ENCODE data around the gene GPR15.

Gene GPR15

GRCh38 chr3:98534734-98535133, 3.0 kb downstream of the GPR15 start:
- in situ Hi-C loops (cut with MboI; ENCODE audit: low pct_unique_long_range_greater_than_20kb, low sequenced_read_pairs, unreplicated experiment), result no loop called here
- no peak for DNase-seq (ENCODE audit: low spot score)
- no peak for TF ChIP-seq CTCF (IDR thresholded peaks at IDR 0.05; ENCODE audit: extremely low read depth, insufficient read depth, missing control alignments)

DNA sequence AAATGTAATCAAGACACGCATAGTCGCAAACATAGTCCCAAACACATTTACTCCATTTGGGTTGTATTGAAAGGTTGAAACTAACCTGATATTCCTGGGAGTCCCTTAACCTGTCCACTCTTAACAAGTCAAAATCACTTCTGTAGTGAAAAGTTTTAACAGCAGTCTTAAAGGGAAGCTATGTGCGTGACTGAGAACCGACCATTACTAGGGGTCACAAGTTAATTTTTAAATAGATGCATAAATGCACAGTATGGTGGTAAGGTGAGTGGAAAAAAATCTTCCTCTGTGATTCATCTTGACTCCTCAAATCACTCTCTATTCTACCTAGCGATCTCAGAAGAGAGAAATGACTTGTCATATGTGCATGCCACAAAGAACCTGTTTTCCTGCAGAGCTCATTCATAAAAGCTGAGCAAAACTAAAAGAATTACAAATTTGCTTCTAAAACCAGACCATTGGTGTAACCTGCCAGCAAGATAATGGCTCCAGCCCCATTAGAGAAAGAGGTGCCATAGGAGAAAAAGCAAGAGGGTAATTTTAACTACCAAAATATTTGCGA, 4.8 kb downstream of the GPR15 start:
- DNase-seq (ENCODE audit: low spot score), result peak; percentile 40
- no peak for TF ChIP-seq CTCF (IDR thresholded peaks at IDR 0.05; ENCODE audit: extremely low read depth, insufficient read depth, missing control alignments)
- in situ Hi-C loops (cut with MboI; ENCODE audit: low pct_unique_long_range_greater_than_20kb, low sequenced_read_pairs, unreplicated experiment), result no loop called here

DNA sequence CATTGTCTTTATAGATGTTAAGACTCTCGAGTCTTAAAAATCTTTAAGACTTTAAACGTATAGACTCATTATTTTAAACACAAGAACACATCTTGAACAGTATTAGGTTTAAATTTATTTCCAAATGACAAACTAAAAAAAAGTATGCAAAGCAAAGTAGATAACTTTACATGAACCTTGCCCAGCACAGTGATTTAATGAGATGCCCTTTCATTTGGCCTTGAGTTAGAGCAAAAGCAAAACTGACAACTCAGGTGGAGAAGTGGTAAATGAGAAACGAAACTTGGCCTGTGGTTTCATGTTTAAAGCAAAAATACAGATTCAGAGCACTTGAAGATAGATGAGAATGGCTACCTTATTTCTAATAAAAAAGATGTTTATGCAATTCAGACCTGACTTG, 8.6 kb downstream of the GPR15 start:
- TF ChIP-seq CTCF (IDR thresholded peaks at IDR 0.05; ENCODE audit: extremely low read depth, insufficient read depth, missing control alignments), result no peak
- in situ Hi-C loops (cut with MboI; ENCODE audit: low pct_unique_long_range_greater_than_20kb, low sequenced_read_pairs, unreplicated experiment), result no loop called here
- no peak for DNase-seq (ENCODE audit: low spot score)

- in situ Hi-C loops (cut with MboI; ENCODE audit: low pct_unique_long_range_greater_than_20kb, low sequenced_read_pairs, unreplicated experiment), result no loop called here
- no peak for TF ChIP-seq CTCF (IDR thresholded peaks at IDR 0.05; ENCODE audit: extremely low read depth, insufficient read depth, missing control alignments)
- DNase-seq (ENCODE audit: low spot score), result no peak
Observed at GRCh38 chr3:98541695-98542094, 9.9 kb downstream of the GPR15 start.

DNA sequence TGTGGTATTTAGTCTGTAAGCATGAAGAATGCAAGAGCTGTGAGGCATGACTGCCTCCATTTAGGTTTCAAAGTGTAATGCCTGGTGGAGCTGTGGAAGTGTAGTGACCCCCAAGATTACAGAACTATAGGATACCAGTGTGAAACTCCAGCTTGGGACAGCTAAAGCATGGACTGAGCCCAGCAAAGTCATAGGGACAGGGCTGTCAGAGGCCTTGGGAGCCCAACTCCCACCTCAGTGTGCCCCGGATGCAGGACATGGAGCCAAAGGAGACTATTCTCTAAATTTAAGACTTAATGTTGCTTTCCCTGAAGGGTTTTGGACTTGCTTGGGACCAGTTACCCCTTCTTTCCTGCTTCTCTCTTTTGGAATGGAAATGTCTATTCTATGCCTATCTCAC, 10.8 kb downstream of the GPR15 start:
- in situ Hi-C loops (cut with MboI; ENCODE audit: low pct_unique_long_range_greater_than_20kb, low sequenced_read_pairs, unreplicated experiment), result no loop called here
- DNase-seq (ENCODE audit: low spot score), result no peak

DNA sequence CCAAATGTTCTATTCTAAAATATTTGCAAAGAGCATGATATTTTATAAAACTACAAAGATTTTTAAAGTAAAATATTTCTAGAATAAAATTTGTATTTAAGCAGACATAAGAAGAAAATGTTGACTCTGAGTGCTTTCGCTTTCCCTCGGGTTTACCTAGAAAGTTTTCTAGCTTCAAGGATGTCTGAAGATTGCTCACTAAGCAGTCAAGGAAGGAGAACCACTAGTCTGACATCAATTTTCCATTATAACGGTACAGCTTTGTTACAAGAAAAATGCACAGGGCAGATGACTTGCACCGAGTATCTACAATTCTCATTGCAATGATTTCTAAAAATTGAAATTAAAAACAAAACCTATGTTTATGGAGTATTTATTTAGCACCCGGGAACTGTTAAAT, 14.2 kb downstream of the GPR15 start:
- in situ Hi-C loops (cut with MboI; ENCODE audit: low pct_unique_long_range_greater_than_20kb, low sequenced_read_pairs, unreplicated experiment), result no loop called here
- TF ChIP-seq CTCF (IDR thresholded peaks at IDR 0.05; ENCODE audit: extremely low read depth, insufficient read depth, missing control alignments), result no peak
- no peak for DNase-seq (ENCODE audit: low spot score)

More for the DNA sequence above, 10.8 kb downstream of the GPR15 start:
- no peak for TF ChIP-seq CTCF (IDR thresholded peaks at IDR 0.05; ENCODE audit: extremely low read depth, insufficient read depth, missing control alignments)

GRCh38 chr3:98548544-98548943, 16.8 kb downstream of the GPR15 start:
- in situ Hi-C loops (cut with MboI; ENCODE audit: low pct_unique_long_range_greater_than_20kb, low sequenced_read_pairs, unreplicated experiment), result no loop called here
- TF ChIP-seq CTCF (IDR thresholded peaks at IDR 0.05; ENCODE audit: extremely low read depth, insufficient read depth, missing control alignments), result no peak
- DNase-seq (ENCODE audit: low spot score), result no peak
